Tibial artery (tissue), 4 donors: ENCODE results near the gene DDX1.

Source experiments
- DNase-seq, 2 donors: peaks; one replicate each; pipeline ENCODE4 v3.0.0-alpha.2; 2019
- H3K27ac ChIP-seq, 2 donors: fragments of 200-600 bp; sonication (generic) in 1 of 2; 1 replicate in 1 of 2; 2 replicates in 1 of 2; pipeline ENCODE4 v1.5.1; 2018 to 2019; ENCODE audit warnings: mild to moderate bottlenecking in 1 of 2
- H3K27me3 ChIP-seq, 2 donors: fragments of 200-600 bp; sonication (generic) in 1 of 2; one replicate each; pipeline versions ENCODE4 v1.5.1 to v1.6.0; 2016 to 2019
- H3K36me3 ChIP-seq, 3 donors: fragments of 200-600 bp; sonication (generic) in 2 of 3; one replicate each; pipeline ENCODE4 v1.5.1; 2016 to 2019; ENCODE audit warnings: mild to moderate bottlenecking in 2 of 3
- H3K4me1 ChIP-seq, 4 donors: fragments of 200-600 bp; sonication (generic) in 2 of 4; 1 replicate in 3 of 4; 2 replicates in 1 of 4; pipeline ENCODE4 v1.5.1; 2016 to 2019
- H3K4me3 ChIP-seq, 2 donors: fragments of 200-600 bp; sonication (generic) in 1 of 2; 1 replicate in 1 of 2; 2 replicates in 1 of 2; pipeline ENCODE4 v1.5.1; 2018 to 2019; ENCODE audit warnings: mild to moderate bottlenecking in 2 of 2
- H3K9me3 ChIP-seq, 3 donors: fragments of 200-600 bp; sonication (generic) in 1 of 3; one replicate each; pipeline ENCODE4 v1.5.1; 2016 to 2019
- CTCF ChIP-seq, 2 experiments: fragments of 200-600 bp in 1 of 2; fragments of 450-650 bp in 1 of 2; IDR thresholded peaks; one replicate each; pipeline ENCODE4 v1.5.1; 2017 to 2019; ENCODE audit warnings: antibody characterized with exemption in 2 of 2, mild to moderate bottlenecking in 1 of 2, moderate library complexity in 1 of 2
- intact Hi-C: fragments of 100-400 bp; cut with DNase I; formaldehyde crosslinking; loops from one replicate; pipeline ENCODE4 v1.15.0; 2023; ENCODE audit warnings: low total_unique reads

DDX1 gene

GRCh38 chr2:15642011-15642814 lies 50.5 kb downstream of the DDX1 start:
- intact Hi-C loops, result loop anchor here (10.0 kb wide), 1 partner anchor 303 kb away; the partner anchor contains the start of gene MYCN
- Histone ChIP-seq H3K27me3 (no peaks in the 10 kb centered on the region), H3K36me3 (no peaks in the 10 kb centered on the region), H3K9me3 (no peaks in the 10 kb centered on the region), H3K4me3 (no peak overlapping the region), H3K4me1 (peaks cover 0 to 37% (median 27%) of the 10 kb centered on the region in 4 donors), H3K27ac (no peak overlapping the region)
- DNase-seq, result no peak
- no peak for TF ChIP-seq CTCF (IDR thresholded peaks at IDR 0.05)

GRCh38 chr2:15642815-15643500 lies 51.3 kb downstream of the DDX1 start:
- no peaks in the 10 kb centered on the region for H3K9me3 ChIP-seq
- no peak for DNase-seq
- H3K36me3 ChIP-seq, result no peaks in the 10 kb centered on the region
- no peaks in the 10 kb centered on the region for H3K27me3 ChIP-seq
- intact Hi-C loops, result loop anchor here (10.0 kb wide), 1 partner anchor 302 kb away; the partner anchor contains the start of gene MYCN
- no peak overlapping the region for H3K27ac ChIP-seq
- no peak overlapping the region for H3K4me3 ChIP-seq
- TF ChIP-seq CTCF (IDR thresholded peaks at IDR 0.05), result no peak
- peaks cover 0 to 30% (median 20%) of the 10 kb centered on the region in 4 donors for H3K4me1 ChIP-seq

- TF ChIP-seq CTCF (IDR thresholded peaks at IDR 0.05), result no peak
- H3K4me3 ChIP-seq, result no peak overlapping the region
- no peaks in the 10 kb centered on the region for H3K9me3 ChIP-seq
- no peaks in the 10 kb centered on the region for H3K27me3 ChIP-seq
- no peak for DNase-seq
- intact Hi-C loops, result loop anchor here (10.0 kb wide), 1 partner anchor 301 kb away; the partner anchor contains the start of gene MYCN
- H3K4me1 ChIP-seq, result peaks cover 0 to 19% (median 15%) of the 10 kb centered on the region in 4 donors
- H3K27ac ChIP-seq, result no peak overlapping the region
- no peaks in the 10 kb centered on the region for H3K36me3 ChIP-seq
Measured at GRCh38 chr2:15643791-15644585, 52.3 kb downstream of the DDX1 start.

GRCh38 chr2:15645300-15645699 lies 53.6 kb downstream of the DDX1 start:
- H3K36me3 ChIP-seq, result no peaks in the 10 kb centered on the region
- intact Hi-C loops, result loop anchor here (10.0 kb wide), 1 partner anchor 300 kb away; the partner anchor contains the start of gene MYCN
- no peak for DNase-seq
- no peaks in the 10 kb centered on the region for H3K9me3 ChIP-seq
- H3K4me3 ChIP-seq, result no peak overlapping the region
- H3K27me3 ChIP-seq, result no peaks in the 10 kb centered on the region
- no peak overlapping the region for H3K27ac ChIP-seq
- peaks cover 0 to 6% (median 3%) of the 10 kb centered on the region in 4 donors for H3K4me1 ChIP-seq
- no peak for TF ChIP-seq CTCF (IDR thresholded peaks at IDR 0.05)

GRCh38 chr2:15645720-15646385 lies 54.2 kb downstream of the DDX1 start:
- no peak for TF ChIP-seq CTCF (IDR thresholded peaks at IDR 0.05)
- intact Hi-C loops, result loop anchor here (10.0 kb wide), 1 partner anchor 299 kb away; the partner anchor contains the start of gene MYCN
- Histone ChIP-seq H3K27ac (no peak overlapping the region), H3K9me3 (no peaks in the 10 kb centered on the region), H3K27me3 (no peaks in the 10 kb centered on the region), H3K36me3 (no peaks in the 10 kb centered on the region), H3K4me1 (peaks cover 0 to under 1% (median 0%) of the 10 kb centered on the region in 4 donors), H3K4me3 (no peak overlapping the region)
- DNase-seq, result no peak
